ENCODE results near the gene DGAT2. TPM values are rescaled to one million over a fixed set of nuclear protein-coding genes. Genes with fewer than 3 reads are reported as not detected.
A peak's percentile ranks its signal among the peaks of the same experiment; 100 is the strongest.
"Not testable (repeated sequence)": the region's sequence is repeated elsewhere in the genome, so short reads cannot be mapped to it uniquely, and the experiment has no call there.

The DGAT2 gene
- total and polyA plus RNA-seq, 8 donors = 0.56 to 15.7 (median 2.2) TPM

DNA sequence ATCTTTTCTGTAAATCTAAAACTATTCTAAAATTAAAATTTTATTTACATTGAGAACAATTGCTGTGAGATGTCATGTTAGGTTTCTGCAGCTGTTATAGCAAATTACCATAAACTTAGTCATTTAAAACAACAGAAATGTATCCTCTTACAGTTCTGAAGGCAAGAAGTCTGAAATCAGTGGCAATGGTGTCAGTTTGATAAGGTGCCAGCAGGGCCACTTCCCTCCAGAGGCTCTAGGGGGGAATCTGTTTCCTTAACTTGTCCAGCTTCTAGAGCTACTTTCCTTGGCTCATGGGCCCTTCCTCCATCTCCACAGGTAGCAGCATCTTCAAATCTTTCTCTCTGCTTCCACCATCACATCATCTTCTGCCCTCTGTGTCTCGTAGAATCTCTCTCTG is 27.9 kb upstream of the DGAT2 start:
- Histone ChIP-seq H3K4me1 (no peaks in the 10 kb centered on the region), H3K27me3 (no peaks in the 10 kb centered on the region), H3K36me3 (no peaks in the 10 kb centered on the region), H3K9me3 (no peaks in the 10 kb centered on the region), H3K27ac (no peak overlapping the region), H3K4me3 (no peak overlapping the region)
- DNase-seq = no peak
- FAIRE-seq = no peak
- intact Hi-C loops (cut with DNase I) = no loop called here
- ATAC-seq = no peak
- 98 to 100% methylated on average over 1 of the region's 1 CpG for WGBS, 2 donors
- TF ChIP-seq, protein P1, sequence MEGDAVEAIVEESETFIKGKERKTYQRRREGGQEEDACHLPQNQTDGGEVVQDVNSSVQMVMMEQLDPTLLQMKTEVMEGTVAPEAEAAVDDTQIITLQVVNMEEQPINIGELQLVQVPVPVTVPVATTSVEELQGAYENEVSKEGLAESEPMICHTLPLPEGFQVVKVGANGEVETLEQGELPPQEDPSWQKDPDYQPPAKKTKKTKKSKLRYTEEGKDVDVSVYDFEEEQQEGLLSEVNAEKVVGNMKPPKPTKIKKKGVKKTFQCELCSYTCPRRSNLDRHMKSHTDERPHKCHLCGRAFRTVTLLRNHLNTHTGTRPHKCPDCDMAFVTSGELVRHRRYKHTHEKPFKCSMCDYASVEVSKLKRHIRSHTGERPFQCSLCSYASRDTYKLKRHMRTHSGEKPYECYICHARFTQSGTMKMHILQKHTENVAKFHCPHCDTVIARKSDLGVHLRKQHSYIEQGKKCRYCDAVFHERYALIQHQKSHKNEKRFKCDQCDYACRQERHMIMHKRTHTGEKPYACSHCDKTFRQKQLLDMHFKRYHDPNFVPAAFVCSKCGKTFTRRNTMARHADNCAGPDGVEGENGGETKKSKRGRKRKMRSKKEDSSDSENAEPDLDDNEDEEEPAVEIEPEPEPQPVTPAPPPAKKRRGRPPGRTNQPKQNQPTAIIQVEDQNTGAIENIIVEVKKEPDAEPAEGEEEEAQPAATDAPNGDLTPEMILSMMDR (IDR thresholded peaks at IDR 0.05) = no peak

DNA sequence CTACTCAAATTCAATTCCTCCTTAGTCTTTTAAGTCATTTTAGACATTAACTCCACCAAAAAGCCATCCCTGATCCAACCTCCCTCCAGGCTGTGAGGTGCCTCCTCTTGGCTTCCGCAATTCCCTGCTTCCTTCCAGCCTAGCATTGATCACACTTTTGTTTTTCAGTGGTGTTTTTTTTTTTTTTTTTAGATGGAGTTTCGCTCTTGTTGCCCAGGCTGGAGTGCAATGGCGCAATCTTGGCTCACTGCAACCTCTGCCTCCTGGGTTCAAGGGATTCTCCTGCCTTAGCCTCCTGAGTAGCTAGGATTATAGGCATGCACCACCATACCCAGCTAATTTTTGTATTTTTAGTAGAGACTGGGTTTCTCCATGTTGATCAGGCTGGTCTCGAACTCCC is 25.4 kb upstream of the DGAT2 start:
- WGBS, 2 donors = 94 to 98% methylated on average over 4 of the region's 4 CpGs
- H3K4me1 ChIP-seq; intact Hi-C loops (cut with DNase I); H3K4me3 ChIP-seq; ATAC-seq; H3K36me3 ChIP-seq; H3K27me3 ChIP-seq; DNase-seq; FAIRE-seq; H3K27ac ChIP-seq; H3K9me3 ChIP-seq: not testable (repeated sequence)

DNA sequence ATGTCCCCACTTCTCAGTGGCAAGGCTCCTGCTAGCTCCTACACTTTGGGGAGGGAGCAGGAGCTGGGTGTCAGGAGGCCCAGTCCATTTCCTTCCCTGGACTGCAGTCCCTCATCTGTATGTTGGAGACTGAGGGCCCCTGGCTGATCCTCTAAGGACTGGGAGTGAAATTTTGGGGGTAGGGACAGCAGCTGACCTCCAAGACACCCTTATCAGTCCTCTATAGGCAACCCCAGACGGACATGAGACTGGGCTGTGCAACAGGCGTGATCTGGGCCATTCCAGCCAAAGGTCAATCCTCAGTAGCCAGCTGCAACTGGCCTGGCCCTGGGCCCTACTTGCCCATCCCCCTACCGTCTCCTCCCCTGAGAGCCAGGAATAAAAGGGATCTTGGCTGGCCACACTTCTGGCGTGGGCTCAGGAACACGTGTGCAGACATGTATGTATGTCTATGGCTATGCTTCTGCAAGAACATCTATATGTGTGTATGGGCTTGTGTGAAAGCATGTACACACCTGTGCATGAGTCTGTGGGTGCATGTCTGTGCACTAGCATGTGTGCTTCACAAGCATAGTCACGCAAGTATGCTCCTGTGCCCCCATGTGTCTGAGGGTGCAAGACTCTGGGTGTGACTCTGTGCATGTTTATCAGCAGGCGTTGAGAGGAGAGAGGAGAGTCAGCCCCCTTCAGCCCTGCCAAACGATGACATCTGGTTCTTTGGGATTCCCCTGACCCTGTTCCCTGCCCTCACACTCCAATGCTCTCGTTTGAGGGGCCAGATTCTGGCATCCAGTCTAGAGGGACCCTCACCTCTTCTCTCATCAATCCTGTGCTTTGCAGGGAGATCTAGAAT is 24.6 kb upstream of the DGAT2 start:
- no peak for DNase-seq
- Histone ChIP-seq H3K9me3 (no peaks in the 10 kb centered on the region), H3K4me3 (no peak overlapping the region), H3K27me3 (no peaks in the 10 kb centered on the region), H3K36me3 (no peaks in the 10 kb centered on the region), H3K4me1 (no peaks in the 10 kb centered on the region), H3K27ac (no peak overlapping the region)
- ATAC-seq = peak in 3 of 4 donors; percentile 27 to 42 (median 37)
- FAIRE-seq = no peak
- intact Hi-C loops (cut with DNase I) = no loop called here
- TF ChIP-seq, protein P1 (IDR thresholded peaks at IDR 0.05) = no peak
- WGBS, 2 donors = 52 to 65% methylated on average over 9 of the region's 9 CpGs

DNA sequence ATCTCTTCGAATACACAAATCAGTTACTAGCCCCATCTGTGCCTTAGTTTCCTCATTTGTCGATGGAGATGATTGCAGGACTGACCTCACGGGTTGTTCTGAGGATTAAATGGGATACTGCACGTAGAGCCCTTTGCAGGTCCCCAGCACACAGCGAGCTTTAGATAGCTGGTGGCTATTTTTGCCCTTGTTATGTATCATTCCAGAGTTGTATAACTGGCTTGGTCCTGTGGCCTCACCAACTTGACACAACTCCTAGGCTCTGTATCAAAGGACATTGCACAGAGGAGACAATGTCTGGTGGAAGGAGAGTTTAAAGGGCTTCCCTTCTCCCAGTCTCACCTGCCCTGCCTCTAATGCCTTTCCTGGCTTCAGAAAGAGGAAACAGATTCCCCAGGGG is 22.8 kb upstream of the DGAT2 start:
- no peaks in the 10 kb centered on the region for H3K9me3 ChIP-seq
- H3K4me1 ChIP-seq = no peaks in the 10 kb centered on the region
- H3K27ac ChIP-seq = no peak overlapping the region
- H3K36me3 ChIP-seq = no peaks in the 10 kb centered on the region
- TF ChIP-seq, protein P1 (IDR thresholded peaks at IDR 0.05) = no peak
- no peaks in the 10 kb centered on the region for H3K27me3 ChIP-seq
- 78 to 80% methylated on average over 5 of the region's 5 CpGs for WGBS, 2 donors
- no peak for ATAC-seq
- no peak overlapping the region for H3K4me3 ChIP-seq
- no peak for DNase-seq
- intact Hi-C loops (cut with DNase I) = no loop called here
- FAIRE-seq = no peak

DNA sequence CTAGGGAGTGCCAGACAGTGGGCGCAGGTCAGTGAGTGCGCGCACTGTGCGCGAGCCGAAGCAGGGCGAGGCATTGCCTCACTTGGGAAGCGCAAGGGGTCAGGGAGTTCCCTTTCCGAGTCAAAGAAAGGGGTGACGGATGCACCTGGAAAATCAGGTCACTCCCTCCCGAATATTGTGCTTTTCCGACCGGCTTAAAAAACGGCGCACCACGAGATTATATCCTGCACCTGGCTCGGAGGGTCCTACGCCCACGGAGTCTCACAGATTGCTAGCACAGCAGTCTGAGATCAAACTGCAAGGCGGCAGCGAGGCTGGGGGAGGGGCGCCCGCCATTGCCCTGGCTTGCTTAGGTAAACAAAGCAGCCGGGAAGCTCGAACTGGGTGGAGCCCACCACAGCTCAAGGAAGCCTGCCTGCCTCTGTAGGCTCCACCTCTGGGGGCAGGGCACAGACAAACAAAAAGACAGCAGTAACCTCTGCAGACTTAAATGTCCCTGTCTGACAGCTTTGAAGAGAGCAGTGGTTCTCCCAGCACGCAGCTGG is 19.8 kb upstream of the DGAT2 start:
- H3K4me1 ChIP-seq; H3K9me3 ChIP-seq; H3K27me3 ChIP-seq; DNase-seq; H3K27ac ChIP-seq; H3K36me3 ChIP-seq; H3K4me3 ChIP-seq; FAIRE-seq; intact Hi-C loops (cut with DNase I); ATAC-seq: not testable (repeated sequence)
- 48 to 60% methylated on average over 11 to 18 of the region's 26 CpGs for WGBS, 2 donors

DNA sequence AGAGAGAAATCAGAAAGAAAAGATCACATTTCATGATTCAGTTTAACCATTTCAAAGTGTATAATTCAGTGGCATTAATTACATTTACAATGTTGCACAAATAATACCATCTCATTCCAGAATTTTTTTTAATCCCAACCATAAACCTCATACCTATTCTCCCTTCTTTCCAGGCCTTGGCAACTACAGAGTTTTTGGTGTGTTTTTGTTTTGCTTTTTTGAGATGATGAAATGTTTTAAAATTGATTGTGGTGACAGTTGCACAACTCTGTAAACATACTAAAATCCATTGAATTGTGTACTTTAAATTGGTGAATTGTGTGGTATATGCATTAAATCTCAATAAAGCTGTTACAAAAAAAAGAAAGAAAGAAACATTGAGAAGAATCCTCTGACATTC is 13.6 kb upstream of the DGAT2 start:
- H3K4me3 ChIP-seq; DNase-seq; intact Hi-C loops (cut with DNase I); ATAC-seq; H3K36me3 ChIP-seq; FAIRE-seq; H3K27me3 ChIP-seq; H3K27ac ChIP-seq; H3K9me3 ChIP-seq; H3K4me1 ChIP-seq: not testable (repeated sequence)
